ENCODE data around the gene RCSD1.

Gene RCSD1

GRCh38 chr1:167704715-167705114, 74.7 kb downstream of the RCSD1 start:
- H3K4me2 ChIP-seq (ENCODE audit: low read length), result no peak overlapping the region
- no peaks in the 10 kb centered on the region for H3K36me3 ChIP-seq (ENCODE audit: control insufficient read depth, insufficient read depth, low read length)

GRCh38 chr1:167705250-167705649, 75.2 kb downstream of the RCSD1 start:
- Histone ChIP-seq H3K4me1 (no peaks in the 10 kb centered on the region), H3K27me3 (ENCODE audit: control insufficient read depth, insufficient read depth, low read length) (no peaks in the 10 kb centered on the region), H3K4me3 (ENCODE audit: low read depth, low read length) (no peak overlapping the region), H3K4me2 (ENCODE audit: low read length) (no peak overlapping the region), H3K36me3 (ENCODE audit: control insufficient read depth, insufficient read depth, low read length) (no peaks in the 10 kb centered on the region), H2AFZ (no peak overlapping the region), H3K9me3 (ENCODE audit: control insufficient read depth, low read length) (no peaks in the 10 kb centered on the region), H3K79me2 (no peaks in the 10 kb centered on the region), H3K27ac (no peak overlapping the region), H3K9ac (no peak overlapping the region)
- TF ChIP-seq CTCF (IDR thresholded peaks at IDR 0.05), result no peak

More at GRCh38 chr1:167704715-167705114, 74.7 kb downstream of the RCSD1 start:
- Histone ChIP-seq H3K79me2 (no peaks in the 10 kb centered on the region), H2AFZ (no peak overlapping the region), H3K9ac (no peak overlapping the region), H3K9me3 (ENCODE audit: control insufficient read depth, low read length) (no peaks in the 10 kb centered on the region), H3K27me3 (ENCODE audit: control insufficient read depth, insufficient read depth, low read length) (no peaks in the 10 kb centered on the region), H3K4me1 (no peaks in the 10 kb centered on the region), H3K4me3 (ENCODE audit: low read depth, low read length) (no peak overlapping the region), H3K27ac (no peak overlapping the region)
- TF ChIP-seq CTCF (IDR thresholded peaks at IDR 0.05), result no peak

- H3K79me2 ChIP-seq, result no peaks in the 10 kb centered on the region
- no peaks in the 10 kb centered on the region for H3K4me1 ChIP-seq
- H3K4me2 ChIP-seq (ENCODE audit: low read length), result no peak overlapping the region
- no peaks in the 10 kb centered on the region for H3K27me3 ChIP-seq (ENCODE audit: control insufficient read depth, insufficient read depth, low read length)
- H3K4me3 ChIP-seq (ENCODE audit: low read depth, low read length), result no peak overlapping the region
- no peaks in the 10 kb centered on the region for H3K36me3 ChIP-seq (ENCODE audit: control insufficient read depth, insufficient read depth, low read length)
- no peak overlapping the region for H2AFZ ChIP-seq
- H3K9ac ChIP-seq, result no peak overlapping the region
- H3K27ac ChIP-seq, result no peak overlapping the region
- H3K9me3 ChIP-seq (ENCODE audit: control insufficient read depth, low read length), result no peaks in the 10 kb centered on the region
- TF ChIP-seq CTCF (IDR thresholded peaks at IDR 0.05), result no peak
These were observed 76.3 kb downstream of the RCSD1 start for GRCh38 chr1:167706363-167706762.

GRCh38 chr1:167706931-167707877, 77.2 kb downstream of the RCSD1 start:
- no peaks in the 10 kb centered on the region for H3K4me1 ChIP-seq
- H3K9me3 ChIP-seq (ENCODE audit: control insufficient read depth, low read length), result no peaks in the 10 kb centered on the region
- no peak overlapping the region for H2AFZ ChIP-seq
- no peaks in the 10 kb centered on the region for H3K79me2 ChIP-seq
- H3K27me3 ChIP-seq (ENCODE audit: control insufficient read depth, insufficient read depth, low read length), result no peaks in the 10 kb centered on the region
- H3K36me3 ChIP-seq (ENCODE audit: control insufficient read depth, insufficient read depth, low read length), result no peaks in the 10 kb centered on the region
- H3K4me2 ChIP-seq (ENCODE audit: low read length), result no peak overlapping the region
- no peak overlapping the region for H3K4me3 ChIP-seq (ENCODE audit: low read depth, low read length)
- no peak overlapping the region for H3K27ac ChIP-seq
- TF ChIP-seq CTCF (IDR thresholded peaks at IDR 0.05), result no peak
- no peak overlapping the region for H3K9ac ChIP-seq
